Activated T-cell treated with anti-CD3 and anti-CD28 coated beads, Interleukin-2, amount 50 U/mL, for 1 hour (primary cell): ENCODE results near the gene C4orf50.

Source experiments
- DNase-seq: peaks from one replicate; pipeline ENCODE4 v3.0.0-alpha.2; 2020

C4orf50 gene

DNA sequence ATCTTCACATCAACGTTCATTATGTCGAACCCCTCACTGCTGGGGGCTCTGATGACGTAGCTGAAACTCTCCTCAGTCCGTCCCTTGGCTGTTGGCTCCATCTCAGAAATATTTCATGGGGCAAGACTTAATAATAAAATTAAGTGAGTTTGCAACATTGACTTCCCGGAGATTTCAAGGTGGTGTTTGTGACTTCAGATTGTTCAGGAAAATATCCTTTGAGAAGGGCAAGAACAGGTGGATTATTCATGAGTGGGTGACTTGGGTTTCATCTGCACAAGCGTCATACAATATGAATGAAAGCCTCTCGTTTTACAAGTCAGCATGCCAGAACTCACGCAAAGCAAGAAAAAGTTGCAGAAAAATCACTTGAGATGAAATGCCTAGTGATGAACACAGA lies at the start of gene C4orf50:
Gene C4orf50 (minus strand): TSS at position 101 of the 400 bp plus-strand sequence.
- no peak for DNase-seq

DNA sequence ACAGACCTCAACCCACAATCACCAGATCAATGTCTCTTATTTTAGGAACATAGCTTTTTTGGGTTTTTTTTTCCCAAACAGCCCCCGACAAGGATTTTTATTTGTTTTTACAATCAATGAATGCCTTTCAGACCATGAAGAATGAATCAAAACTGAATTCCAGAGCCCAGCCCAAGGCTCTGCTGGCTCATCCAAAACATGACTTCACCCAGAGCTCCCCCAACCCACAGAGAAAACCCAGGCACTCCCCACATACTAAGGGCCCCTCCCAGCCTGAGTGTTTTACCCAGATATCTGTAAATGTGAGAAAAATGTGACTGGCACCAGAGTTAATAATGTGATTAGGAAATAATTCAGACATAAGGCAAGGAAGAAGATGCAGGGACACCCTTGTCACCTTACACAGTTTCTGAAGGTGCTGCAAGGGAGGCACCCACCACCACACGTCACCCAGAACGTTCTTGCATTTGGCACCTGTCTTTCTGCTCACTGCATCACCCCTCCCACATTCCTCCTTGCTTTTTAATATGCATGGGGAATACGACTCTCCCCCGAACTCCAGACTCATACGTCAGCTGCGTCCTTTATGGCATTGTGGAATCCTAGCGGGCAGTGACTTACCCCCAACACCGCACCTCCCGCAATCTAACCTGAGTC lies 47.8 kb upstream of the C4orf50 start:
- DNase-seq: no peak

GRCh38 chr4:6065166-6065565 lies 46.9 kb upstream of the C4orf50 start:
- DNase-seq: no peak

- no peak for DNase-seq
Observed at GRCh38 chr4:6064383-6064782, 46.2 kb upstream of the C4orf50 start.

DNA sequence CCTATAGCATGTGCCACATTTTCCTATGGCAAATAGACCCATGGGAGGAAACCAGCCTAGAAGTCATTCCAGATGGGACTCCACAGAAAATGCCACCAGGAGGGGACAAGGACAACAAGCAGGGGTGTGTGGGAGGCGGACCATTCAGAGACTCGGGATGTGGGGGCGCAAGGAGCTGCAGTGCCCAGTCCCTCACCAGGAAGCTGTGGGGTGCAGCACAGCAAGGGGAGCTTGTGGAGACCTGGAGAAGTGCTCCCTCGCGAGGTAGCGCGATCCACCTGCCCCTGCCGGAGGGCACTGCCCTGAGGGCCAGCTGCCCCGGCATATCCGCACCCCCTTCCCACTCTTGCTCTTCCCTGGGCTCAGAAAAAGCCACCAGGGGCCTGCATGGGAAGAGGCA lies 45.5 kb upstream of the C4orf50 start:
- no peak for DNase-seq

DNA sequence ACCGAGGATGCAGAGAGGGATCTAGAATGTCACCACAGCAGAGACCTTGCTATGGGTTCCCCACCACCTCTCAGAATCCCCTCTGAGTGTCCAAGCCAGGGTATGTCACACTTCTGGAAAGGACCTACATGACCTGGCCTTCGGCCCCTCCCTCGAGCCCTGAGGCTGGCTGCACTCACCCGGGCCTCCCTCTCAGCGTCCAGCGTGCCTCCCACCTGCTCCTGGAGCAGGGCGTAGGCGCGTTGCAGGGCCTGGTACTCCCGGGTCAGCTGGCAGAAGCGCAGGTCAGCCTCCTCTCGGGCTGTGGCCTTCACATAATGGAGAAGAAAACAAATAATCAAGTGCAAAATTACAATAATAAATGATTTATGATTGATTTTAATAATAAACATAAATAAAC lies 43.9 kb upstream of the C4orf50 start:
- DNase-seq: no peak

DNA sequence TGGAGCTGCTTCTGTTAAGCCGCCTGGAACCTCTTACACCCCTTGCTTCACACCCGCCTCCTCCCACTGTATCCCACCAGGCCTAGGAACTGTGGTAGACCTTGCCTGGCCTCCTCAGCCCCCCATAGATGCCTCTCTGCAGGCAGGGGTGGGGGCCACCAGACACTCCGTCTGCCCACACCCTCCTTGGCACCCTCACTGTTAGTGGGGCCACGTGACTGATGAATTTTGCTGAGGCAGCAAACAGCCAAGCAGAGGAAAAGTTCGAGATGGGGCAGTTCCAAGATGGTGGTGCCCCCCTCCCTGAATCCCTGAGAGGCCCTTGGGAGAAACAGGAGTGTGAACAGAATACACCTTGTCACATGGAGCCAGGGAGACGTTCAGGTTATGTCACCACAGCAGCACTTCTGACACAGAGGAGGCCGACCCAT lies 41.2 kb upstream of the C4orf50 start:
- no peak for DNase-seq

DNA sequence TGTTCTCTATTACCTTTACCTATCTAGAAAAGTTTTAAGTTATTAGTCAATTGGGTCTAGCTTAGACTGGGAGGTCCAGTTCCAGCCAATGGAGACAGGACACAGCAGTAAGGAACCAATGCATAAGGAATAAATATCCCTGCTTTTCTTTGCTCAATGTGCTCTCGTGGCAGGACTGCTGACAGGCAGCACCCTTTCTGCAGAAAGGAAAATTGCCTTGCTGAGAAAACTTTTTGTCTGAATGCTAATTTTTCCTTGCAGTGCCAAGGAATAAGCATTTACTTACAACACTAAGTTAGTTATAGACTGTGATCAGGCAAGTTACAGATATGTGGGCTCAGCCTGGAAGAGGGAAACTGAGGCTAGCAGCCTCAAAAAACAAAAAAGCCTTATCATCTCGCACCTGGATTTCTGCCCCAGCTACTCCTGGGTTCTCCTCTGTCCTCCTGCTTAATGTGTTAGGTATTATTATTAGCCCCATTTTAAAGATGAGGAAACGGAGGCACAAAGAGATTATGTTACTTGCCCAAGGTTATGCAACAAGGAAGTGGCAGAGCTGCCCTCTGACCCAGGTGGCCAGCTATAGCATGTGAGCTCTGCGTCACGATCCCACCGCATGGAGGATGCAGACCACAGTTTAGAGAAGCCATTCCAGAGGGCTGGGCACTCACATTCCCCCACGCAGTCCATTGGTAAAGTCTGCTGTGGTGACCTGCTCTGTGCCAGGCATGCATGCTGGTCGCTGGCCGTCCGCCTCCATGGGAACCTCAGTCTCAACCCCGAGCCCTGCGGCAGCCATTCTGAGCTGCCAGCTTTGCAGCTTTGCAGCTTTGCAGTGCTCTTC lies 40.5 kb upstream of the C4orf50 start:
- DNase-seq: no peak

- DNase-seq: no peak
Observed at GRCh38 chr4:6056976-6057766, 38.9 kb upstream of the C4orf50 start.

DNA sequence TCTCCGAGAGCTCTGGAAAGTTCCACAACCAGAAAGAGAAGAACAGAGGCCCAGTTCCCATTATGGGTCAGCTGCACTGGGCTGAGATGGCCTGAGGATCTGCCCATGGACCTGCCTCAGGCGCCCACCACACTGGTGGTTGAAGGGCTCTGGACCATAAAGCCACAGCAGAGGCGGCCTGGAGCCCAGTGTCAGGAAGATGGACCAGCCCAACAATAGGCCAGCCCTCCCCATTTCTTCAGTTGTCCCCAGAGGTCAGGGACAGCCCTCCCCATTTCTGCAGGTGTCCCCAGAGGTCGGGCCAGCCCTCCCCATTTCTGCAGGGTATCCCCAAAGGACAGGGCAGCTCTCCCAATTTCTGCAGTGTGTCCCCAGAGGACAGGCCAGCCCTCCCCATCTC lies 37.2 kb upstream of the C4orf50 start:
- DNase-seq: no peak

- no peak for DNase-seq
Observed at GRCh38 chr4:6055030-6055429, 36.8 kb upstream of the C4orf50 start.

DNA sequence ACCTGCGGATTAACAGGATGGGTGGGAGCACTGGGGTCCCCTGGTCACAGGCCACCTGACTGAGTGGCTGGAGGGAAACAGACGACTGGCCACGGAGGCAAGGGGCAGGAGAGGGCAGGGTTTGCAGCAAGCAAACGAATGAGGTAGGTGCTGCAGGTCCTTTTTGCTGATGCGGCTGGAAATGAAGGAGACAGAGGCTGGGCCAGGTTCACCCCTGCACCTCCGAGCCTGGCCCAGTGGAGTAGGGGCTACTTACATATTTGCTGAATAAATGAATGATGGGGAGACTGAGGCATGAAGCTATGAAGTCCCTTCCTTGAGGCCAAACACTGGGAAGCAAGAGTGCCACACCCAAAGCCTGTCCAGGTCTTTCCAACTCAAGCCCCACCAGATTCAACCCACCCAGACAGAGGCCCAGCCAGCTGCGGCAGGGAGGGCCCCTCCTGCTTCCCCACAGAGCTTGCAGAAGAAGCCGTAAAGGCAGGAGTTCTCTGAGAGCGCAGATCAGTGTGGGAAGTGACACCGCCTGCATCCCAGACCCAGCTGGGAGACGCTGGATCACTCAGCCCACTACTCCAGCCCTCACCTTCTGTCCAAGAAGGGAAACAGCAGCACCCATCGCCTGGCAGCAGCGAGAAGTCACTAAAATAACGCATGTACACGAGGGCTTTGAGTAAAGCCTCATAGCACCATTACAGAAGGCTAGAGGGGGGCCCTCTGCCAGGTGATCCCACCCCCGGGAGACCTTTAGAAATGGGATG lies 36.1 kb upstream of the C4orf50 start:
- no peak for DNase-seq

DNA sequence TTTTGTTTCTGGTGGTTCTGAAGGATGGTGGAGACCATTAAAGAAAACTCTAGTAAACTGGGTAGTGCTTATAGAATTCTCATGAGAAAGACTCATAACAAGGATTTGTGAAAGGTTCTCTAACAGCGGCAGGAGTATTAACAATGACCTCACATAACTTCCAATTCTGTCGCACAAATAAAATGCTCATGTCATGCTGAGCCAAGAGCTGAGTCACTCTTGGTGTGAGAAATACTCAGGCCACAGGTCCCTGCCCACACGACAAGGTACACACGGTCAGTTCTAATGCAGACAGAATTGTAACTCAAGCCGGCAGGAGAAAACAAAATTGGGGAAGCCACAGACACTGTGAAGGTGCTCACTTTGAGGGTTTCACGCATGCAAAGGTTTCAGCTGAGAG lies 34.4 kb upstream of the C4orf50 start:
- no peak for DNase-seq

- DNase-seq: no peak
Observed at GRCh38 chr4:6050551-6050950, 32.3 kb upstream of the C4orf50 start.

- DNase-seq: no peak
Observed at GRCh38 chr4:6049985-6050384, 31.8 kb upstream of the C4orf50 start.

- DNase-seq: no peak
Observed at GRCh38 chr4:6049278-6049677, 31.0 kb upstream of the C4orf50 start.

DNA sequence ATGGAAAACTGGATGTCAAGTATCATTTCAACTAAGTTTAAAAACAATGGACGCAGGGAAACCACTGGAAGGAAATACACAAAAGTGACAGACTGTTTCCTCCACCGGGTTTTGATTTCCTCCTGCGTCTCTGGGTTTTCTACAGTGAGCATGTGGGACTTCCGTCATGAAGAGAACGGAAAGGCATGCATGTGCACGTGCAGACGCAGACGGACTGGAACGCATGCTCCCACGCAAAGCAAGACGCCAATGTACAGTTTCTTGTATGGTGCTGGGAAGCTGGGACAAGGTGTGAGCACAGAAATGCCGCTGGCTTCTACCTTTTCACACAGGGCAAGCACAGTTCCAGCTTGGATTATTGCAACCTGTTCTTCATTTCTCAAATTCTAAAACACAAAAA lies 30.3 kb upstream of the C4orf50 start:
- no peak for DNase-seq

DNA sequence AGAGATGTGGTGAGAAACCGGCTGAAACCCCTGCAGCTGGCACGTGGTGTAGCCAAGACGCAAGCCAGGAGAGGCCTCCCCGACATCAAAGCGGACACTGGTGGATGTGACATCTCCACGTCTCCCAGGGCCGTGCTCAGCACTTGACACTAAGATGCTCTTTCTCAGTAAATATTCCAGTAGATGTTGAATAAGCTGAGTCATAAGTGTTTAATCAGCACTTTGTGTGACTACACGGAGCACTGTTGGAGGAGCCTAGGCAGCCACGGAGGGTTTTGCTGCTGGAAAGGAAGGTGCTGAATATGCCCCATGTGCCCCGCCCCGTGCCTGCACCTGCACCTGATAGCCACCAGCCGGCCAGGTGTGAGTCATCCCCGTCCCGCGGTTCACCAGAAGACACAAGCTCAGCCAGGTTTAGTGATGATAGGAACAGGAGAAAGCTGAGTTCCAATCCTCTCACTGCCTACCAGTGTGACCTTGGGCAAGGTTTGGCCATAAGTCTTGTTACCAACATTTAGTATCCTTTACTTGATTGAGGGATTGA lies 29.0 kb upstream of the C4orf50 start:
- DNase-seq: no peak

GRCh38 chr4:6046526-6047129 lies 28.4 kb upstream of the C4orf50 start:
- DNase-seq: no peak

DNA sequence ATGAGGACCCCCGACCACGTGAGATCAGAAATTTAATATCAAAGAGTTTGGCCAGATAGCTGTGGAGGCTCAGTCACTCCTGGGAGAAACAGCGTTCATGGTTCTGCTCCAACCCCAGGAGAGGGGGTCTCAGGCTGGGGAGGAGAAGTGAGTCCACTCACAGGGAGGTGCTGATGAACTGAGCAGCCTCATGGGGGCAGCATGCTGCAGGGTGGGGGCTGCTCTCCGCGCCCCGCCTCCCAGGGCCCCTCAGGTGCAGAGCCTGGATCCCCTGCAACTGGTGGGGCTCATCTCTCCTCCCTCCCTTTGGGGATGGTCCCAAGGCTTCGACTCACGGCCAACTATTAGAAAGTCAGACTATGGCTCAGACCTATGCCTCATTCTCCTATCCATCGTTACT lies 26.6 kb upstream of the C4orf50 start:
- DNase-seq: no peak

DNA sequence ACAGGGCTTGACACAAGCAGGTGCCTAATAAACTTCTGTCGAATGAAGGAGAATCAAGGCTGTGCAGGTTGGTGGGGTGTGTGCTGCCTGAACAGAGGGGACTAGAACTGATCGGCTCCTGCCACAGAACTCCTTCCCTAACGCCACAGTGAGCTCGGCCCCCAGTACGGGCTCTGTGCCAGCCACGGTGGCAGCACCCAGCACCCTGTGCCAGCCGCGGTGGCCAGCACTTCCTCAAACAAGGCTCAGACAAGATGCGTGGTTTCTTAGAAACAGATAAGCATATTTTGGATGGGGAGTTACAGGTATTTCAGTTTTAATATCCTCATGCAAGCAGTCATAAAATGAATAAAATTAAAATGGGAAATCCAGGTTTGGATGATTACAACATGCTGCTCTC lies 26.0 kb upstream of the C4orf50 start:
- no peak for DNase-seq

GRCh38 chr4:6043843-6044242 lies 25.6 kb upstream of the C4orf50 start:
- DNase-seq: no peak
